ENCODE results near the gene ADGRD1.
"Not testable (repeated sequence)": the region's sequence is repeated elsewhere in the genome, so short reads cannot be mapped to it uniquely, and the experiment has no call there.

- TF ChIP-seq POLR2AphosphoS5 (IDR thresholded peaks at IDR 0.05; ENCODE audit: low read depth, low read length); TAF1 (IDR thresholded peaks at IDR 0.05; ENCODE audit: low read depth, low read length); POLR2A (IDR thresholded peaks at IDR 0.05; ENCODE audit: low read depth, low read length); PAX5 (IDR thresholded peaks at IDR 0.05; ENCODE audit: insufficient read depth, low read length, severe bottlenecking); SPI1 (IDR thresholded peaks at IDR 0.05; ENCODE audit: low read depth, low read length): not testable (repeated sequence)
Observed at GRCh38 chr12:131071950-131072349, 118.2 kb downstream of the ADGRD1 start.
